IMR-90 (cell line): Measurements from ENCODE around the gene CHMP1B. TPM values are rescaled to one million over a fixed set of nuclear protein-coding genes. Genes with fewer than 3 reads are reported as not detected.
A peak's percentile ranks its signal among the peaks of the same experiment; 100 is the strongest.
"Not testable (repeated sequence)": the region's sequence is repeated elsewhere in the genome, so short reads cannot be mapped to it uniquely, and the experiment has no call there.

ENCODE experiments used
- ATAC-seq: fragments of 200-7000 bp; cut with Tn5 transposase; 2 replicates; pipeline ENCODE4 v1.9.1; 2020; ENCODE audit warnings: low read depth, mild to moderate bottlenecking, moderate library complexity
- BruUV-seq: library from RNA; stranded (reverse); fragments of 400-500 nt; replicated peaks from 2 replicates; lab custom pipeline; 2021; lab: Mats Ljungman, UMichigan
- CTCF ChIA-PET: fragments of 300-600 bp; formaldehyde crosslinking; extraction: SDS; loops from one replicate; lab custom pipeline; 2021; ENCODE audit warnings: antibody characterized with exemption; lab: Yijun Ruan, JAX
- POLR2A ChIA-PET: fragments of 300-600 bp; sonication (Branson Sonifier 250); formaldehyde crosslinking; loops from one replicate; lab custom pipeline; 2022; ENCODE audit warnings: antibody characterized with exemption; ENCODE audit not compliant: unreplicated experiment; lab: Charles Lee
- DNase-seq: peaks from one replicate; pipeline ENCODE4 v3.0.0; 2013
- H2AFZ ChIP-seq: replicated peaks from 2 replicates; pipeline ENCODE3; 2013; ENCODE audit warnings: low read length, mild to moderate bottlenecking; ENCODE audit not compliant: poor library complexity
- H2AK5ac ChIP-seq: 2 replicates; pipeline ENCODE4 v1.6.1; 2013; ENCODE audit warnings: low read depth, low read length, inconsistent platforms
- H2AK9ac ChIP-seq: replicated peaks from 2 replicates; pipeline ENCODE3; 2013; ENCODE audit warnings: mild to moderate bottlenecking, low read depth, low read length, moderate library complexity; ENCODE audit not compliant: poor library complexity
- H2BK120ac ChIP-seq: 2 replicates; pipeline ENCODE4 v1.6.1; 2013; ENCODE audit warnings: low read depth, low read length, inconsistent platforms
- H2BK15ac ChIP-seq: 3 replicates; pipeline ENCODE4 v1.6.1; 2013; ENCODE audit warnings: low read depth, low read length, inconsistent platforms
- H2BK20ac ChIP-seq: 2 replicates; pipeline ENCODE4 v1.6.1; 2013; ENCODE audit warnings: low read depth, mild to moderate bottlenecking, inconsistent platforms, low read length, moderate library complexity
- H2BK5ac ChIP-seq: 2 replicates; pipeline ENCODE4 v1.6.1; 2013; ENCODE audit warnings: mild to moderate bottlenecking, low read depth, low read length, inconsistent platforms; ENCODE audit not compliant: poor library complexity, severe bottlenecking
- H3K14ac ChIP-seq: replicated peaks from 2 replicates; pipeline ENCODE4 v1.6.1; 2013; ENCODE audit warnings: low read depth, low read length, inconsistent platforms
- H3K18ac ChIP-seq: 2 replicates; pipeline ENCODE4 v1.6.1; 2013; ENCODE audit warnings: low read depth, low read length, control low read depth
- H3K23ac ChIP-seq: 2 replicates; pipeline ENCODE4 v1.6.1; 2013; ENCODE audit warnings: low read depth, low read length, inconsistent platforms
- H3K27ac ChIP-seq: 2 replicates; pipeline ENCODE4 v1.5.1; 2013; ENCODE audit warnings: mild to moderate bottlenecking, control low read depth, low read length; ENCODE audit not compliant: insufficient read depth
- H3K27me3 ChIP-seq: 2 replicates; pipeline ENCODE4 v1.6.1; 2013; ENCODE audit warnings: low read length; ENCODE audit not compliant: control insufficient read depth, insufficient read depth
- H3K36me3 ChIP-seq: 2 replicates; pipeline ENCODE4 v1.6.1; 2013; ENCODE audit warnings: low read length, mixed read lengths; ENCODE audit not compliant: control insufficient read depth, insufficient read depth
- H3K4ac ChIP-seq: 2 replicates; pipeline ENCODE4 v1.6.1; 2013; ENCODE audit warnings: low read depth, low read length, inconsistent platforms
- H3K4me1 ChIP-seq: 2 replicates; pipeline ENCODE4 v1.6.1; 2013; ENCODE audit warnings: low read length, mixed read lengths; ENCODE audit not compliant: control insufficient read depth, insufficient read depth
- H3K4me2 ChIP-seq: 2 replicates; pipeline ENCODE4 v1.6.1; 2013; ENCODE audit warnings: low read depth, mild to moderate bottlenecking, control low read depth, low read length, moderate library complexity
- H3K4me3 ChIP-seq: 2 replicates; pipeline ENCODE4 v1.5.1; 2013; ENCODE audit warnings: low read depth, mild to moderate bottlenecking, control low read depth, low read length, moderate library complexity; ENCODE audit not compliant: insufficient read depth
- H3K56ac ChIP-seq: 2 replicates; pipeline ENCODE4 v1.6.1; 2013; ENCODE audit warnings: low read length, inconsistent platforms; ENCODE audit not compliant: insufficient read depth; ENCODE audit errors: extremely low read depth
- H3K79me1 ChIP-seq, 2 experiments: 2 replicates each; pipeline ENCODE4 v1.6.1; 2013; ENCODE audit warnings: low read length in 2 of 2, inconsistent platforms in 1 of 2, low read depth in 1 of 2
- H3K9ac ChIP-seq: 2 replicates; pipeline ENCODE4 v1.6.1; 2013; ENCODE audit warnings: low read depth, low read length, control low read depth
- H3K9me1 ChIP-seq: 2 replicates; pipeline ENCODE4 v1.6.1; 2013; ENCODE audit warnings: low read length, inconsistent platforms; ENCODE audit not compliant: insufficient read depth
- H3K9me3 ChIP-seq: 2 replicates; pipeline ENCODE4 v1.6.1; 2013; ENCODE audit warnings: low read length; ENCODE audit not compliant: control insufficient read depth, insufficient read depth
- H4K20me1 ChIP-seq: 2 replicates; pipeline ENCODE4 v1.6.1; 2013; ENCODE audit warnings: low read length, inconsistent platforms; ENCODE audit not compliant: insufficient read depth
- H4K5ac ChIP-seq: 2 replicates; pipeline ENCODE4 v1.6.1; 2013; ENCODE audit warnings: mild to moderate bottlenecking, low read depth, low read length, control low read depth
- H4K8ac ChIP-seq, 2 experiments: 2 replicates each; pipeline ENCODE4 v1.6.1; 2013; ENCODE audit warnings: low read depth in 2 of 2, low read length in 2 of 2, control low read depth in 1 of 2, inconsistent platforms in 1 of 2
- H4K91ac ChIP-seq: 2 replicates; pipeline ENCODE4 v1.6.1; 2013; ENCODE audit warnings: low read depth, low read length, inconsistent platforms; ENCODE audit not compliant: insufficient read depth
- CEBPB ChIP-seq: IDR thresholded peaks from 2 replicates; pipeline ENCODE4 v1.6.1; 2012; ENCODE audit warnings: low read depth, low read length, improper control_type of control experiment
- POLR2A ChIP-seq: IDR thresholded peaks from 2 replicates; pipeline ENCODE4 v1.6.1; 2012; ENCODE audit warnings: mild to moderate bottlenecking, low read depth, low read length
- WGBS, 2 experiments: methylation state at CpG; one replicate each; pipeline versions ENCODE4 v1.1.5 to v1.1.7; 2013; ENCODE audit warnings: missing lambda C conversion rate in 2 of 2; ENCODE audit not compliant: insufficient read length in 1 of 2; ENCODE audit errors: extremely low coverage in 2 of 2; 5-methylcytosine and 5-hydroxymethylcytosine counted together
- dilution Hi-C: fragments of 300-500 bp; cut with HindIII; formaldehyde crosslinking; loops from one replicate; pipeline ENCODE4 v1.14.3; 2018; ENCODE audit warnings: low sequenced_read_pairs; ENCODE audit not compliant: unreplicated experiment
- in situ Hi-C: fragments of 300-500 bp; cut with MboI; formaldehyde crosslinking; loops from 3 replicates; pipeline ENCODE4 v1.14.3; 2019; ENCODE audit warnings: low sequenced_read_pairs, inconsistent platforms, mixed read lengths
- intact Hi-C: fragments of 100-400 bp; cut with micrococcal nuclease; formaldehyde crosslinking; loops from 2 replicates; pipeline ENCODE4 v1.10.0; 2022
- polyA plus RNA-seq, 3 experiments: library from polyadenylated mRNA; depleted of rRNA; stranded (reverse); fragments of >200 nt; gene quantifications; 2 replicates each; pipeline ENCODE4 v1.2.3, GENCODE V29; 2012; ENCODE audit warnings: low replicate concordance in 1 of 3
- total RNA-seq: library from RNA; depleted of rRNA; stranded (reverse); fragments of >200 nt; gene quantifications from 2 replicates; pipeline ENCODE4 v1.2.3, GENCODE V29; 2012

Gene CHMP1B
- total and polyA plus RNA-seq, 2 of the 4 experiments (the other 2 are of a cell fraction): 21.1 to 39.4 TPM

GRCh38 chr18:11854554-11854953, 3.3 kb downstream of the CHMP1B start:
- no CpG with 5 or more reads among the region's 6 CpGs for WGBS, 2 experiments

More at GRCh38 chr18:11854554-11854953, 3.3 kb downstream of the CHMP1B start:
- H3K9me1 ChIP-seq, H4K20me1 ChIP-seq, H3K27ac ChIP-seq, H3K4me2 ChIP-seq, H3K4me3 ChIP-seq, H4K91ac ChIP-seq, H2AK9ac ChIP-seq, H2BK120ac ChIP-seq, H3K9me3 ChIP-seq, H3K23ac ChIP-seq, H2AK5ac ChIP-seq, BruUV-seq, H4K8ac ChIP-seq, H4K5ac ChIP-seq, H3K4ac ChIP-seq, H3K36me3 ChIP-seq, H2AFZ ChIP-seq, CTCF ChIA-PET, H3K18ac ChIP-seq, ATAC-seq, dilution Hi-C loops, H3K56ac ChIP-seq, H2BK15ac ChIP-seq, H2BK20ac ChIP-seq, H3K14ac ChIP-seq, H3K9ac ChIP-seq, H3K27me3 ChIP-seq, POLR2A ChIA-PET: not testable (repeated sequence)
- peaks cover 10 to 34% of the 10 kb centered on the region in 2 experiments; a peak in 3 of 4 replicates for H3K79me1 ChIP-seq
- H2BK5ac ChIP-seq: peak overlapping the region; percentile 8
- in situ Hi-C loops (loop anchor here (10.0 kb wide), 1 partner anchor 430 kb away; no protein-coding TSS in a partner anchor), intact Hi-C loops (loop anchor here (10.0 kb wide), 1 partner anchor 90 kb away; no protein-coding TSS in a partner anchor)
- peaks cover 16% of the 10 kb centered on the region for H3K4me1 ChIP-seq
- peak; percentile 81 for TF ChIP-seq POLR2A
- TF ChIP-seq CEBPB: 0 out of 2 replicates have a peak, but pooled peaks have one; percentile 63
- DNase-seq: peak; percentile 20
